Smooth muscle cell of the brain vasculature (primary cell): ENCODE results near the gene OR2B2.
A peak's percentile ranks its signal among the peaks of the same experiment; 100 is the strongest.

Source experiments
- DNase-seq: peaks from one replicate; pipeline ENCODE4 v3.0.0-alpha.2; 2012; ENCODE audit warnings: low read depth, low spot score

OR2B2 gene

DNA sequence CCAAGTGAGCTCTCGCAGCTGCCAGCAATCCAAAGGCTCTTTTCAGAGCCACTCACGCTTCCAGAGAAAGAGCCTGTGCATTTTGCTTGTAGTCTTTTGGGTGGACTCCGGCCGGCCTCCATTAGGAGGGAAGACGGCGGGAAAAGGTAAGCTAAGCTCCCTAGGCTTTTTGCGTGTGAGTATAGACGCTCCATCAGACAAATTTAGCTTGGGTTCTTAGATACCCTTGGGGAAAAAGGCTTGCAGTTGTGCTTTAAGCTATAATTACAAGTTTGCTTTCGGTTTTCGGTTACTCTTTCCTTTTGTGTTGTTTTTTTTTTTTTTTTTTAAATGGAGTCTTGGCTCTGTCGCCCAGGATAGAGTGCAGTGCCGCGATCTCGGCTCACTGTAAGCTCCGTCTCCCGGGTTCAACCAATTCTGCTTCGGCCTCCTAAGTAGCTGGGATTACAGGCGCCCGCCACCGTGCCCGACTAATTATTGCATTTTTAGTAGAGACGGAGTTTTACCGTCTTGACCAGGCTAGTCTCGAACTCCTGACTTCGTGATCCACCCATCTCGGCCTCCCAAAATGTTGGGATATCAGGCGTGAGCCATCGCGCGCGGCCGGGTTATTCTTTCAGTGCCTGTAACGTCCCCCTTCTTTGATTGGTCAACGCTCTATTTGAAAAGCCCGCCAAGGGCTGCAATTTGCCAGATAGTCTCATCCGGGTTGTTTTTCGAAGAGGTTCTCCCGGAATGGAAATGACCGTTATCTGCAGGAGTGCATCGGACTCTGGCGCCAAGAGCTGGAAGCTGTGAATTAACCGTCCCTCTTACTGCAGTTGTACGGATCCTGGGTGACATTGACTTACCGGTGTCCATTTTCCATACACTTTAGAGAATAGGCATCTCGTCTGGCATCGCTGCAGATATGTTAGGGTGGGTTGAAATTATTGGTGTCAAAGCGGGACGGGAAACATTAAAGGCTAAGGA is 18.1 kb downstream of the OR2B2 start:
- DNase-seq, result peak; percentile 81

DNA sequence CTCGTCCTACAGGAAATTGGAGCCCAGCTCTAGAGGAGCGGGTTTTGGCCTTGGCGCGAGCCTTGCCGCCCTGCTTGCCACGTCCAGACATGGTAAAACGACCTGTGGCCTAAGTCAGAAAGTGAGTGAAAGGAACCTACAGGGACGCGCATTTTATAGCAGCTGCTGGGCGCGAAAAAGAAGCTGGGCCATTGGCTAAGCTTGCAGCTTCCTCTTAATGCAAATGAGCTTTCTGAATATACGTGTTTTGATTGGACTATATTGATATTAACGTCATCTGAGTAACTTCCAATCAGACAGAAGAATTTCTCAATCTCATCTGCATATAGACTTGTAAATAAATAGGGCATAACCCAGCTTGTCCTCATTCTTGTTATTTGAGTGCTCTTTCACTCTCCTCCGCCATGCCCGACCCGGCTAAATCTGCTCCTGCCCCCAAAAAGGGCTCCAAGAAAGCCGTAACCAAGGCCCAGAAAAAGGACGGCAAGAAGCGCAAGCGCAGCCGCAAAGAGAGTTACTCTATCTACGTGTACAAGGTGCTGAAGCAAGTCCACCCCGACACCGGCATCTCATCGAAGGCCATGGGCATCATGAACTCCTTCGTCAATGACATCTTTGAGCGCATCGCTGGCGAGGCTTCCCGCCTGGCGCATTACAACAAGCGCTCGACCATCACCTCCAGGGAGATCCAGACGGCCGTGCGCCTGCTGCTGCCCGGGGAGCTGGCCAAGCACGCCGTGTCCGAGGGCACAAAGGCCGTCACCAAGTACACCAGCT is 18.9 kb downstream of the OR2B2 start:
- peak; percentile 90 for DNase-seq

DNA sequence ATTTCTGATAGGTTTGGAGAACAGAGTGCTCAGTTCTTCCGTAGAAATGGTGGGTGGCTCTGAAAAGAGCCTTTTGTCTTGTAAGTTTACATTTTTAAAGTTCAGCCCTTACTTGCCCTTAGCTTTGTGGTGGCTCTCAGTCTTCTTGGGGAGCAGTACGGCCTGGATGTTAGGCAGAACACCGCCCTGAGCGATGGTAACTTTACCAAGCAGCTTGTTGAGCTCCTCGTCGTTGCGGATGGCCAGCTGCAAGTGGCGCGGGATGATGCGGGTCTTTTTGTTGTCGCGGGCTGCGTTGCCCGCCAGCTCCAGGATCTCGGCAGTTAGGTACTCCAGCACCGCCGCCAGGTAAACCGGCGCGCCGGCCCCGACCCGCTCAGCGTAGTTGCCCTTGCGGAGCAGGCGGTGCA is 19.5 kb downstream of the OR2B2 start:
- no peak for DNase-seq

DNA sequence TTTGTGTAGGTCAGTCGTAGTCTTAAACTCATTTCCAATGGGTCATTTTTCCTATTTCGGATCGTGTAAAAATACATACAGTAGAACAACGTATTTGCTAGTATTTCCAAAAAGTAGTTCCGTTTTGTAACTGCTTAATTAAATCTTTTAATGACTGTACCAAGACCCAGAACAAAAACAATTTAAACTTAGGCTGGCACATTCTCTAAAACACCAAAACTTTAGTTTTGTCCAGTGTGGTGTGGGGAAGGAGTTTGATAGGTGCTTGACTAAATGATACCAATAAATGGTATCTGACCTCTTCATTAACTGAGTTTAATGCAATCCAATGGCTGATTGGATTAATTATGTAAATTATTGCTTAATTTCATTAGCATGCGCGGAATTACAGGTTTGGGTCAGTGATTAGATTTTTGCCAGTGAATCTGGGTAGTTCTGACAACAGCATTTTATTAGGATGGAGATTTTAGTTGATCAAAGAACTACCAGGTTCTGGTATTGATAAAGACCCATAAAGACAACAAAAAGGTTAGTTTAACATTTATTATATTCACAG is 20.8 kb downstream of the OR2B2 start:
- no peak for DNase-seq

DNA sequence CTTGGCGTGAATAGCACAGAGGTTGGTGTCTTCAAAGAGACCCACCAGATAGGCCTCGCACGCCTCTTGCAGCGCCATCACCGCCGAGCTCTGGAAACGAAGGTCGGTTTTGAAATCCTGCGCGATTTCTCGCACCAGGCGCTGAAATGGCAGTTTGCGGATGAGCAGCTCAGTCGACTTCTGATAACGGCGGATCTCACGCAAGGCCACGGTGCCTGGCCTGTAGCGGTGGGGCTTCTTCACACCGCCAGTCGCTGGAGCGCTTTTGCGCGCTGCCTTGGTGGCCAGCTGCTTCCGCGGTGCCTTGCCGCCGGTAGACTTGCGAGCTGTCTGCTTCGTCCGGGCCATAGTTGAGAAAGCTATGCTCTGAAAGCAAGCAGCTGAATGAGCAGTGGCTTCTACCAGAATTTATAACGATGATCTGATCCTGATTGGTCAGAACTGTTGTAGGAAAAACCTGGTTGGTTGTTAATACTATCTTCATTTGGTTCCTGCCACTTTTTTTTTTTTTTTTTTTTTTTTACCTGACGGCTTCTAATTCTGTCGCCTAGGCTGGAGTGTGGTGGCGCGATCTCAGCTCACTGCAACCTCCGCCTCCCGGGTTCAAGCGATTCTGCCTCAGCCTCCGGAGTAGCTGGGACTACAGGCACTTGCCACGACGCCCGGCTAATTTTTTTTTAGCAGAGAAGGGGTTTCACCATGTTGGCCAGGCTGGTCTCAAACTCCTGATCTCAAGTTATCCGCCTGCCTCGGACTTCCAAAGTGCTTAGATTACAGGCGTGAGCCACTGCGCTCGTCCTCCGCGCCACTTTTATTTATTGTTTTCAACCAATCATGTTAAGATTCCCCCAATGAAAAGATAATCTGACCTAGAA is 21.5 kb downstream of the OR2B2 start:
- no peak for DNase-seq

DNA sequence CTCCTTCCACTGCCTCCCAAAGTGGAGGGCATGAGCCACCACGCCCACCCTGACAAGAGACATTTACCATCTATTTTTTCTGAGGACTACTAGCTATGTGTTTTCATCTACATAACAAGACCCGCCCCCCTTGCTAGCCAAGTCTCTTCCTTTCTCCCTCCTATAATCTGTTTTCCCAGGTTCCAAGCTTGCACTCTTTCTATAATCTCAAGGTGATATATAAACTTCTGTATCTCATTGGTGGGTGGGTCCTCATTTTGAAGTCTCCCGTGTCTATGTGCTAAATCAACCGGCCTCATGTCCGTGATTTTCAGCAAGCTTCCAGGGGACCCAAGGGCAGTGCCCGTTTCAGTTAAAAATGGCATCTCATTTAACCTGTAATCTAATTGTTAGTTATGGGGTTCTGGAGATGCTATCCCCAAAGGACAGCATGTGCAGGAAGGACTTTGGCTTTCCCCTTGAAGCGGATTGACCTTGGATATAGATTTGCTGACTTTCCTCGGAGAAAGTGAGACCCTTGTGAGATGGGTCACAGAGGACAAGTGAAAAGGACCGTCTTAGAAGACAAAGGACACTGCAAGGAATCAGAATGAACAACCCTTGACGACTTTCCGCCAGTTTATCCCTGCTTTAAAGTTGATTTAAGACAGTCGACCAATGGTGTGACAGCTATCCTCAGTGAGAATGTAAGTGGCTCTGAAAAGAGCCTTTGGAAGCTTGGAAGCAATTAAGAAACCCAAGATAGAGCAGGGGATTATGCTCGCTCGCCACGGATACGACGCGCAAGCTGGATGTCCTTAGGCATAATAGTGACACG is 22.4 kb downstream of the OR2B2 start:
- no peak for DNase-seq

DNA sequence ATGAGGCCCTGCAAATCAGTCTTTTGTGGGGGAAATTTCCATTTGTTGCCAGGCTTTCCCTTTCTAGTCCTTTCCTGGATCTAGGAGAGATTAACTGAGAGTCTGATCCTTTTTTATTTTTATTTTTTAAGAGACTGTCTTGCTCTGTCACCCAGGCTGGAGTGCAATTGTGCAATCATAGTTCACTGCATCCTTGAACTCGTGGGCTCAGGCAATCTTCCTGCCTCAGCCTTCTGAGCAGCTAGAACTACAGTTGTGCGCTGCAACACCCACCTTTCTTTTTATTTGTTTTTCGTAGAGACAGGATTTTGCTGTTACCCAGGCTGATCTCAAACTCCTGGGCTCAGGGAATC is 22.9 kb downstream of the OR2B2 start:
- DNase-seq, result no peak

DNA sequence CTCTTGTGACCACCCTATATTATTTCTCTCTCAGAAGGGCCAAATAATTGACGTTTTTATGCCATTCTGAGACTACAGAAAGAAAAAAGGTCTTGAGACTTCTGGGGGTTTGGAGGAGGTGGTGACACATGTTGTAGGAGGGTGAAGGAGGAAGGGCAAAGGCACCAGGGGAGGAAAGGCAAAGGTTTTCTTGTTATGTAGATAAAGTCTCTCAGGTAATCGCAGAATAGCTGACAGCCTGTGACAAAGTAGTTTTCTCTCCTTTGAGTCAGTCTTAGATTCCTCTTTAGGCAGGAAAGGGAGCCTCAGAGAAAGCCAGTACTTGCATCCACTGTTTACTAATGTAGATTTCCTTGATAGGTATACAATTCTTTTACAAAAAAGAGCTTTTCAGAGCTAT is 23.6 kb downstream of the OR2B2 start:
- no peak for DNase-seq

DNA sequence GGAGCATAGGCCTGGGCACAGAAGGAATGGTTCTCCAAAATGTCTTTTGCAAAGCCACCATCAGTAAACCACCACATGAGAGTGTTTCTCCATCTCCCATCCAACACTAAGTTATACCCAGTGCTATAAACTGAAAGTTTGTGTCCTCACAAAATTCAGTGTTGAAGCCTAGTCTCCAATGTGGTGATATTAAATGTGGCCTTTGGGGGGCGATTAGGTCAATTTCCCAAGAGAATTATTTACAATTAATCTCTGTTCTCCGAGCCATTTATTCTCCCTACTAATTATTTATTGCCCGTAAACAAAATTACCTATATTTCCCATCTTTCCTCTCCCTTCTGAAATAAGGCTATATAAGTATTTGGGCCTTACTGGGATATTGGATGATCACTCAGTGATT is 26.1 kb downstream of the OR2B2 start:
- DNase-seq, result no peak

DNA sequence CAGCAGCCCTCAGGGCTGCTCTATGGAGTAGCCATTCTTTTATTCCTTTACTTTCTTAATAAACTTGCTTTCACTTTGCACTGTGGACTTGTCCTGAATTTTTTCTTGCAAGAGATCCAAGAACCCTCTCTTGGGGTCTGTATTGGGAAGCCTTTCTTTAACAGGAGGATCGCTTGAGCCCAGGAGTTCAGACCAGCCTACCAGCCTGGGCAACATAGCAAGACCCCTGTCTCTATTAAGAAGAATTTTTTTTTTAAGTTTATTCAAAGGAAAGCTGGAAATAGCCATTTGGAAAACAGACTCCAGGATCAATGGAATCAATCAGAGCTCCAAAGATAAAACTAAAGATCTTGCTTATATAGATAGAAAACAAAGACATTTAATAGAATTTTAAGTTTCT is 29.1 kb downstream of the OR2B2 start:
- DNase-seq, result no peak

DNA sequence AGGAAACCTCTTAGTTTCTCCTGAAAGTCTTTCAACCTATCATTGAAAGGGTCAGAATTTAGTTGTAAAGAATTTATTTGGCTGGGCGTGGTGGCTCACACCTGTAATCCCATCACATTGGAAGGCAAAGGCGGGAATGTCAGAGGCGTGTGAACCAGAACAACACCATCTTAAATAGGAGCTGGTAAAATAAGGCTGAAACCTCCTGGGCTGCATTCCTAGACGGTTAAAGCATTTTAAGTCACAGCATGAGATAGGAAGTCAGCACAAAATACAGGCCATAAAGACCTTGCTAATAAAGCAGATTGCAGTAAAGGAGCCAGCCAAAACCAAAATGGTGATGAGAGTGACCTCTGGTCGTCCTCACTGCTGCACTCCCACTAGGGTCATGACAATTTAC is 29.6 kb downstream of the OR2B2 start:
- no peak for DNase-seq

DNA sequence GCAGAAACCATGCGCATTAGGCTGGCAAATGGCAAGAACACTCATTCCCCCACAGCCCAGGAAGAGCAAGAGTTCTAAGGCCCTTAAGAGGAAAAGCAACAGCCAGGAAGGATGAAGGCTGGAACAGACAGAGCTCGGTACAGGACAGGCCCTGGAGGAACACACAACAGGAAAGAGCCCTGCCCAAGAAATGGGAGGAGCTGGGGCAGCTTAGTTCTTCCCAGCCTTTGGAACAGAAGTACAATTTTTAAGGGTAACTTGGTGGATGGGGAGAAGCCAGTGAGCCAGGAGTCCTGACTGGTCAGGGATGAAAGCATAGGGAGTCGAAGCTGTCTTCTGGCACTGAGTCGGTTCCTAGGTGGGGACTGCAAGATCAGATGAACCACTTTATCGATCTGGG is 32.4 kb downstream of the OR2B2 start:
- no peak for DNase-seq

DNA sequence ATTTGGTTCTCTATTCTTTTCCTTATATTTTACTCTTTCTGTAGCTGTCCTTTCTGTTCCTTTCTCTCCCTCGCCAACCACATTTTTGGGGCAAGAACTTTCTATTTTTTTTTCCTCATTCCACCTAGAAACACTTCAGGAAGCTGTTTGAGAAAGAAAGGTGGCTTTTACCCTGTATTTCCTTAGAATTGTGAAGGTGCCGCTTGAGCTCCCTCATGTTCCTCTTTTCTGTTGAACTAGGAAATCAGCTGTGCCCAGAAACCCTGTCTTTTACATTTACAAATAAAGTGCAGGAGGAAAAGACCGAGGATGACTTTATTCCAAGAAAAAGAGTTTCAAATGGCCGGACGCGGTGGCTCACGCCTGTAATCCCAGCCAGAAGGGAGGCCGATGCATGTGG is 38.2 kb downstream of the OR2B2 start:
- no peak for DNase-seq

DNA sequence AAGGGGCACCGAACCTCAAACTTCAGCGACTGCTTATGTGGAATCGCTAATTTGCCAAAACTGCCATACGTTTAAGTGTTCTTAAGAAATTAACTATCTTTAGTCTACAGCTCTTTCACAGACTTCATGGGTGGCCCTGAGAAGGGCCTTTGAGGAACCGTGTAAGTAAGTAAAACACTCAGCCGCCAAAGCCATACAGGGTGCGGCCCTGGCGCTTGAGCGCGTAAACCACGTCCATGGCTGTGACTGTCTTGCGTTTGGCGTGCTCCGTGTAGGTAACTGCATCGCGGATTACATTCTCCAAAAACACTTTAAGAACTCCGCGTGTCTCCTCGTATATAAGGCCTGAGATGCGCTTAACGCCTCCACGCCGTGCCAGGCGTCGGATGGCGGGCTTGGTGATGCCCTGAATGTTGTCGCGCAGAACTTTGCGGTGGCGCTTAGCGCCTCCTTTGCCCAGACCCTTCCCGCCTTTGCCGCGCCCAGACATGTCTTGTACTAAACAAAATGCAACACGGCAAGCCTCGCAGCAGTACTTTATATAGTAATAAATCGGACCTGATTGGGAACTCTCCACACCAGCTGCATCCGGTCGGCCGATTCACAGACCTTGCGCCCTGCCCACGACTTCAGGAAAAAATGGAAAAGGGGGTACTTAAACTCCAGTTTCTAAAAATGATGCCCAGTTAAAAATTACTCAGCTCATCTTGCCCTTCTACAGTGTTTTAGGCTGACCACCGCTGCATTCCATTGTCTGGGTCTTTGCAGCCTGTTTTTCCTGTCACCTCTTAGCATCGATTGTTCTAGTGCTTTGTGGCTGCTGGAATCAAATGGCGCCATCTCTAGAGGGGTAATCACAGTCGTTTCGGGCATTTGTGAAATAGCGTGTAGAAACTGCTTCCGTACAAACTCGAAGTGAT is 38.9 kb downstream of the OR2B2 start:
- no peak for DNase-seq

DNA sequence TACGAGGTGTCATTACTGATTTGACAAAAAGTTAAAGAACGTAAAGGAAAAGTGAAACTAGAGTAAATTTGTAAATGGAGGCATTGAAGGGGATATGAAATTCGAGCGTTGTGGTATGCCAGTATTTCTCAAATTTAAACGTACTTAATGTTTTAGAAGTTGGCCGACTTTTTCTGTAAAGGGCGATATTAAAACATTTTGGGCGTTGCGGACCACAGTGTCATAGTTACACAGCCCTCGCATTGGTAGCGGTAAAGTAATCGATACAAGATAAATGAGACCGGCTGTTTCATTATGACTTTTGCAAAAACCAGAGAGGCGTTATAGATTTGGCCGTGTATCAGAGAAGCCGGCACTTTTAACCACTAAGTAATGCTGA is 39.6 kb downstream of the OR2B2 start:
- DNase-seq, result no peak

DNA sequence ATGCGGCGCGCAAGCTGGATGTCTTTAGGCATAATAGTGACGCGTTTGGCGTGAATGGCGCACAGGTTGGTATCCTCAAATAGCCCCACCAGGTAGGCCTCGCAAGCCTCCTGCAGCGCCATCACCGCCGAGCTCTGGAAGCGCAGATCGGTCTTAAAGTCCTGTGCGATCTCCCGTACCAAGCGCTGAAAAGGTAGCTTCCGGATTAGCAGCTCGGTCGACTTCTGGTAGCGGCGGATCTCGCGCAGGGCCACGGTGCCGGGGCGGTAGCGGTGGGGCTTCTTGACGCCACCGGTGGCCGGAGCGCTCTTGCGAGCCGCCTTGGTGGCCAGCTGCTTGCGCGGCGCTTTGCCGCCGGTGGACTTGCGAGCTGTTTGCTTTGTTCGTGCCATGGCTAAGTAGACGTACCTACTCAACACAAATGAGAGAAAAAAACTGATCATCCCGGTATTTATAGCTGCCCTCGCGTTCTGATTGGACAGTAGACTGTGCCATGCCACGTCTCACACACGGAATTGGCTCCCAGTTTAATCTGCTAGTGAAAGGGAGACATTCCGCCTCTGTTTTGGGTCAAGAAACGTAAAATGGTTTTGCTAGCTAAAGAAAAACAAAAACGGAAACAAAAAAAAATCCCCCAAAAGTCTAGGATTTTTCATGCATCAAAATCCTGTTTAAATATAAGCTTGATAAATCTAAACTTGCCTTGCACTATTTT is 40.1 kb downstream of the OR2B2 start:
- DNase-seq, result peak; percentile 94

DNA sequence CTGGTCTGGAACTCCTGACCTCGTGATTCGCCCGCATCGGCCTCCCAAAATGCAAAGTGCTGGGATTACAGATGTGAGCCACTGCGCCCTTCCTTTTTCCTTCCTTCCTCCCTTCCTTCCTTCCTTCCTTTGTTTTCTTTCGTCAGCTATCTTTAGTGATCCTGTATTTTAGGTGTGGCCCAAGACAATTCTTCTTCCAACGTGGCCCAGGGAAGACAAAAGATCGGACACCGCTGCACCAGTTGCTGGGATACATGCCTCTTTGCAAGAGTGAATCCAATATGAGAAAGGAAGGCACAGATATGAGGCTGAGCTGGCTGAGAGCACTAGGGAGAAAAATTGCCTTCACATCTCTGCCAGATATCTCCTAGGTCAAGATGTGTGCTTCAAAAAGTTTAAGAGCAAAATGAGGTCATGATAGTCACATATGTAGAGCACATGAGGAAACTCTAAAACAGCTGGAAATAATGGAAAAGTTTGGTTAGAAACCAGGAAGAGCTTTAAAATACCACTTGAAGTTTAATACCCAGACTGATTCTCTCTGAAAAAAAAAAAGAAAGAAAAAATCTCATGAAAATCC is 41.8 kb downstream of the OR2B2 start:
- DNase-seq, result no peak

DNA sequence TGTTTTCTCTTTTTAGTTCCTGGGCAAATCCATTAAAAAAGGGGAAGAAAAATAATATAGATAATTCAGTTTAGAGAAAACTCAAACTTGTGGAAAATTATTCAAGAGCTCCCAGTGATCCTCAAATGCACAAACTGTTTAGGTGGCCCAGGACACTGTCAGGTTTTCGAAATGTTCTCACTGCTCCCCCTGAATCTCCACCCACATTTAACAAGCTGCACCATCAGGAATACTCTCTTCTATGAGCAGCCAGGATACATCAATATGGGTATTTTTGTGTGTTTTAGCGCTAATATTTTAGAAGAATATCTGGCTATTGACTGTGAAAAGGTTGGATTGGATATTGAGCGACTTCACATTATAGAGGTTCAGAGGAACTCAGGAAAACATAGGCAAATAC is 43.9 kb downstream of the OR2B2 start:
- DNase-seq, result no peak

DNA sequence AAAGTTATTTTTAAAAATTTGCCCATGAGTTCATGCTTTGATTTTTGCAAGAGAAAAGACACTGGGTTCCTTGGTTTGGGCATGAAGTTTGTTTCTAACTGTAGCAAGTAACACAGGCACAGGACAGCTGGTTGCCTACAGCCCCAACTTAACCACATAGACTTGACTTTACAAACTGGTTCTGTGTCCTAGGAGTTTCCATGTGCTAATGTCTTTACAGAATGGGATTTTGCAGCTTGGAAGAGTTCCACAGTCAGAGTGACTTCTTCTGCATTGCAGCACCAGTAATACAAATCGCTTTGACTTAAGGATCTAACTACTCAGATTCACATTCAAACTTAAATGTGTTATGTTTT is 44.3 kb downstream of the OR2B2 start:
- no peak for DNase-seq
